Progenitor cell of endocrine pancreas (in vitro differentiated cells): ENCODE measurements around the gene SPCS3. TPM values are rescaled to one million over a fixed set of nuclear protein-coding genes. Genes with fewer than 3 reads are reported as not detected.

Source experiments
- DNase-seq: peaks from one replicate; pipeline ENCODE4 v3.0.0; 2021; ENCODE audit warnings: low spot score; ENCODE audit not compliant: unreplicated experiment
- H3K27ac Mint-ChIP-seq: 2 replicates; pipeline ENCODE4 v1.8.0; 2021; ENCODE audit warnings: mild to moderate bottlenecking, moderate library complexity, mixed read lengths
- H3K27me3 Mint-ChIP-seq: 2 replicates; pipeline ENCODE4 v1.8.0; 2021; ENCODE audit warnings: mixed read lengths
- H3K36me3 Mint-ChIP-seq: 2 replicates; pipeline ENCODE4 v1.8.0; 2022; ENCODE audit warnings: mixed read lengths; ENCODE audit not compliant: insufficient read depth
- H3K4me1 Mint-ChIP-seq: 2 replicates; pipeline ENCODE4 v1.8.0; 2021; ENCODE audit warnings: low read depth, mixed read lengths
- H3K4me3 Mint-ChIP-seq: 2 replicates; pipeline ENCODE4 v1.8.0; 2021; ENCODE audit warnings: low read depth, mild to moderate bottlenecking, moderate library complexity, mixed read lengths
- H3K9me3 Mint-ChIP-seq: 2 replicates; pipeline ENCODE4 v1.8.0; 2021; ENCODE audit warnings: low read depth, mixed read lengths
- total RNA-seq: library from RNA; stranded (reverse); gene quantifications from 2 replicates; pipeline ENCODE4 v1.2.1, GENCODE V29; 2021
- TF ChIP-seq, protein P1 (sequence below): fragments of 200-600 bp; sonication (generic); IDR thresholded peaks from one replicate; pipeline ENCODE4 v1.5.0; 2021; ENCODE audit warnings: antibody characterized with exemption, mild to moderate bottlenecking; ENCODE audit not compliant: unreplicated experiment

Gene SPCS3
- total RNA-seq, 1 donor from 2014 or later, result 118 TPM

GRCh38 chr4:176350671-176351070, 30.9 kb downstream of the SPCS3 start:
- no peak overlapping the region for H3K4me3 Mint-ChIP-seq
- no peaks in the 10 kb centered on the region for H3K27me3 Mint-ChIP-seq
- H3K27ac Mint-ChIP-seq, result no peak overlapping the region
- TF ChIP-seq, protein P1, sequence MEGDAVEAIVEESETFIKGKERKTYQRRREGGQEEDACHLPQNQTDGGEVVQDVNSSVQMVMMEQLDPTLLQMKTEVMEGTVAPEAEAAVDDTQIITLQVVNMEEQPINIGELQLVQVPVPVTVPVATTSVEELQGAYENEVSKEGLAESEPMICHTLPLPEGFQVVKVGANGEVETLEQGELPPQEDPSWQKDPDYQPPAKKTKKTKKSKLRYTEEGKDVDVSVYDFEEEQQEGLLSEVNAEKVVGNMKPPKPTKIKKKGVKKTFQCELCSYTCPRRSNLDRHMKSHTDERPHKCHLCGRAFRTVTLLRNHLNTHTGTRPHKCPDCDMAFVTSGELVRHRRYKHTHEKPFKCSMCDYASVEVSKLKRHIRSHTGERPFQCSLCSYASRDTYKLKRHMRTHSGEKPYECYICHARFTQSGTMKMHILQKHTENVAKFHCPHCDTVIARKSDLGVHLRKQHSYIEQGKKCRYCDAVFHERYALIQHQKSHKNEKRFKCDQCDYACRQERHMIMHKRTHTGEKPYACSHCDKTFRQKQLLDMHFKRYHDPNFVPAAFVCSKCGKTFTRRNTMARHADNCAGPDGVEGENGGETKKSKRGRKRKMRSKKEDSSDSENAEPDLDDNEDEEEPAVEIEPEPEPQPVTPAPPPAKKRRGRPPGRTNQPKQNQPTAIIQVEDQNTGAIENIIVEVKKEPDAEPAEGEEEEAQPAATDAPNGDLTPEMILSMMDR, result no peak
- H3K9me3 Mint-ChIP-seq, result peaks cover 30% of the 10 kb centered on the region
- peaks cover 27% of the 10 kb centered on the region for H3K36me3 Mint-ChIP-seq
- no peak for DNase-seq
- no peaks in the 10 kb centered on the region for H3K4me1 Mint-ChIP-seq

DNA sequence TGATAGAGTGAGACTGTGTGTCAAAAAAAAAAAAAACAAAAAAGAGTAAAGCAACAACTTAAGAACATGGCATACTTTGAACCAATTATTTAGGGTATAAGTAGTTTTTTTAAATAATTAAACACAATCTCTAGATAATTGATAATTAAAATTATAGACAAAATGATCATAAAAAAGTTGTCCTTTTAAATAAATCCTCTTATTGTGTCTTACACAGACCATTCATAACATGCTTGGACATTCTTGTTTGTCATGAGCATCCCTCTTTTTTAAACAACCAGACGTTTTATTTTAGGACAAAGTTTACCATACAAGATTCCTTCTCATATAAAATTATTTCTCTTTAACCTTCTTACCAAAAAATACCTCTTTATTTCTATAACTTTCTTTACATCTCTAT, 35.1 kb downstream of the SPCS3 start:
- Mint-ChIP-seq H3K4me1 (no peaks in the 10 kb centered on the region), H3K27ac (no peak overlapping the region), H3K27me3 (no peaks in the 10 kb centered on the region), H3K9me3 (peaks cover 25% of the 10 kb centered on the region), H3K4me3 (no peak overlapping the region), H3K36me3 (peaks cover 18% of the 10 kb centered on the region)
- TF ChIP-seq, protein P1, result no peak
- no peak for DNase-seq

DNA sequence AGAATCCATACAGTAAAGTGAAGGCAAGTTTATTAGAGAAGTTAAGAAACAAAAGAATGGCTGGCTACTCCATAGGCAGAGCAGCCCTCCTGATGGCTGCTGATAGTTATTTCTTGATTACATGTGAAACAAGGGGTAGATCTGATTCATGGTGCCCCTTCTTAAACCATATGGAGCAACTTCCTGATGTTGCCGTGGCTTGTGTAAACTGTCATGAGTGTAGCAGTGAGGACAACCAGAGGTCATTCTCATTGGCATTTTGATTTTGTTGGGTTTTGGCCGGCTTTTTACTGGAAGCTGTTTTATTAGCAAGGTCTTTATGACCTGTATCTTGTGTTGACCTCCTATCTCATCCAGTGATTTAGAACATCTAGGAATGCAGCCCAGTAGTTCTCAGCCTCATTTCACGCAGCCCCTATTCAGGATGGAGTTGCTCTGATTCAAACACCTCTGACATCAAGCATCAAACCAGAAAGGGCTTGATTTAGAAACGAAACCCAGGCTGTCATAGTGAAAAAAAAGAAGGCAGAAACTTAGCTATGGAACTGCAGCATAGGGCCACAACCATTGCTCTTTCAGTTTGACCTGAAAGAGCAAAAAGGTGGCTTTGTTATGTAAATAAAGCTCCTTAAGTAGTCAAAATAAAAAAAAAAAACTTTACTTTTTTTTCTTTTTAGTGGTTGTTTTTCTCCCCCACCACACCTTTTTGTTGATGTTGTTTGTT, 37.8 kb downstream of the SPCS3 start:
- TF ChIP-seq, protein P1, result no peak
- peaks cover 16% of the 10 kb centered on the region for H3K9me3 Mint-ChIP-seq
- DNase-seq, result no peak
- H3K27me3 Mint-ChIP-seq, result no peaks in the 10 kb centered on the region
- H3K36me3 Mint-ChIP-seq, result peaks cover 8% of the 10 kb centered on the region
- H3K4me1 Mint-ChIP-seq, result no peaks in the 10 kb centered on the region
- H3K4me3 Mint-ChIP-seq, result no peak overlapping the region
- H3K27ac Mint-ChIP-seq, result no peak overlapping the region

DNA sequence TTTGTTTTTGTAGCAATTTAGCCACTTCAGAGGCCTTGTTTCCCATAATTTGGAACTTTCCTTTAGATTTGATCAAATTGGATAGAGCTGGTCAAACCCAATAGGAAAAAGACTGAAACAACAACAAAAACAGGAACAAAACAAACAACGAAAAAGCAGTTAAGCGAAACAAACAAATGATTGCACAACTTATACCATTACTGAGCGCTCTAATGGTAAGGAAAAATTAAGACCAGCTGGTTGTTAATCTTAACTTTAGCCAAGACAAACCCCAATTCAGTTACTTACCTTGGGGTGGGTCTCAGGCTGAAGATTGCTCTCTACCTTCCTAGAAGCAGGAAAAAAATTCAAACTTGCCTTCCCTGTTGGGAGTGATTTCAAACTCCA, 38.3 kb downstream of the SPCS3 start:
- no peaks in the 10 kb centered on the region for H3K4me1 Mint-ChIP-seq
- H3K27me3 Mint-ChIP-seq, result no peaks in the 10 kb centered on the region
- TF ChIP-seq, protein P1, result no peak
- H3K4me3 Mint-ChIP-seq, result no peak overlapping the region
- DNase-seq, result no peak
- H3K36me3 Mint-ChIP-seq, result peaks cover 5% of the 10 kb centered on the region
- H3K9me3 Mint-ChIP-seq, result peaks cover 12% of the 10 kb centered on the region
- no peak overlapping the region for H3K27ac Mint-ChIP-seq

- TF ChIP-seq, protein P1, result no peak
- no peak for DNase-seq
- H3K27ac Mint-ChIP-seq, result no peak overlapping the region
Measured at GRCh38 chr4:176359590-176359989, 39.8 kb downstream of the SPCS3 start.

More at GRCh38 chr4:176359590-176359989, 39.8 kb downstream of the SPCS3 start:
- Mint-ChIP-seq H3K4me1 (no peaks in the 10 kb centered on the region), H3K27me3 (no peaks in the 10 kb centered on the region), H3K9me3 (peaks cover 3% of the 10 kb centered on the region), H3K4me3 (no peak overlapping the region), H3K36me3 (no peaks in the 10 kb centered on the region)
